Measurements from ENCODE around the gene TENT5C.

The TENT5C gene

GRCh38 chr1:117636637-117637425 lies 31.0 kb downstream of the TENT5C start:
- DNase-seq (ENCODE audit: low read depth): no peak

GRCh38 chr1:117638141-117638540 lies 32.3 kb downstream of the TENT5C start:
- DNase-seq (ENCODE audit: low read depth): no peak

DNA sequence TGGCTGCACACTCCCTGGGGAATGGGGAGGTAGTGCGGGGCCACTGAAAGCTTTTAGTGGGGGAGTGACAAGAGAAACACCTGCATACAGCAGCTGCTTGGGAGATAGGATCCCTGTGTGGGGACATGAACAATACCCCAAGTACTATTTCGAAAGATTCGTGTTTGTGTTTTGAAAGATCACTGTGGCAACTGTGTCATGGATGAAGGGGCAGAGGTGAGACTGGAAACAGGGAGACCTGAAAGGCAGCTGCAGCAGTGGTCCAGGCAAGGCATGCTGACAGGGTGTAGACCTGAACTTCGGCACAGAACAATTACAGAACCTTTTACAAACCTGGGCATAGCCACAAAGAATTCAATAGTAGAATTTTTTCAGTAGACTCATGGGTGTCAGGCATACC lies 32.9 kb downstream of the TENT5C start:
- no peak for DNase-seq (ENCODE audit: low read depth)

- DNase-seq (ENCODE audit: low read depth): no peak
These were observed 33.9 kb downstream of the TENT5C start for GRCh38 chr1:117639741-117640140.

DNA sequence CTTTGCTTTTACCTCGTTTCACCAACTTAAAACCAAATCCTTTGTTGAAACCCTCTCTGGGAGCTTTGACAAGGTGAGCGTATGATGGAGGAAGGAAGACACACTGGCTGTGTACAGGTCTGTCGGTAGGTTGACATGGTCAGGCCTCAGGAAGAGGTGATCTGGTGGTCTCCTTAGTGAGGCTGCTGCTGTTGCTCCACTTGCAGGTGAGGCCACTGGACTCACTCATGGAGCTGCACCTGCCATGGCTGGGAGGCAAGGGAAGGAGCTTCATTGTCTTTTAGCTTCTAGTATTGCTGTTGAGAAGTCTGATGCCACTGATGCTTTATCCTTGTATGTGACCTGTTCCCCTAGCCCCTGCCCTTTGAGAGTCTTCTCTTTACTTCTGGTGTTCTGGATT lies 35.7 kb downstream of the TENT5C start:
- DNase-seq (ENCODE audit: low read depth): no peak

- DNase-seq (ENCODE audit: low read depth): no peak
These were observed 37.1 kb downstream of the TENT5C start for GRCh38 chr1:117642963-117643362.

DNA sequence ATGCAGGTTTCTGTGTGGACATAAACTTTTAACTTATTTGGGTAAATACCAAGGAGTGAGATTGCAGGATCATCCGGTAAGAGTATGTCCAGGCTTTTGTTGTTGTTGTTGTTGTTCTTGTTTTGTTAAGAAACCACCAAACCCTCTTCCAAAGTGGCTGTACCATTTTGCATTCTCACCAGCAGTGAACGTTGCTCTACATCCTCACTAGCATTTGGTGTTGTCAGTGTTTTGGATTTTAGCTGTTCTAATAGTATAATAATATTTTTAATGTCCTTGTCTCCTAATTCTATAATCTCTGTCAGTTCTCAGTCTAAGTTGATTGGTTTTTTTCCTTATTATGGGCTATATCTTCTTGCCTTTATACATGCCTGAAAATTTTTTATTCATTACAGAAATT lies 37.8 kb downstream of the TENT5C start:
- DNase-seq (ENCODE audit: low read depth): no peak

- no peak for DNase-seq (ENCODE audit: low read depth)
These were observed 39.0 kb downstream of the TENT5C start for GRCh38 chr1:117644696-117645311.

DNA sequence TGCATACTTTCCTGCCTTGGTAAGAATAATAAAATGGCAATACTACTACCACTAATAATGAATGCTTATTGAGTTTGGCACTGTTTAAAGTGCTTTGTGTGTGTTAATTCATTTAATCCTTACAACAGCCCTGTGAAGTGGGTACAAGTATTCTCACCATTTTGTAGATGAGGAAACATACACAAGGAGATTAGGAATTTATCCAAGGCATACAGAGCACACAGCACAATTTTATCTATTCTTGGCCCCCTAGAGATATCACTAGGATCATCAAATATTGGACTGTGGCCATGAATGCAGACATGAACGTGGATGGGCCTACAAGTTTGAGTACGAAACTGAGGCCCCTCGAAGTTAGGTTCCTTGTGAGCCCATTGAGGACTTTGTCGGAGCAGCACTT lies 39.5 kb downstream of the TENT5C start:
- no peak for DNase-seq (ENCODE audit: low read depth)

DNA sequence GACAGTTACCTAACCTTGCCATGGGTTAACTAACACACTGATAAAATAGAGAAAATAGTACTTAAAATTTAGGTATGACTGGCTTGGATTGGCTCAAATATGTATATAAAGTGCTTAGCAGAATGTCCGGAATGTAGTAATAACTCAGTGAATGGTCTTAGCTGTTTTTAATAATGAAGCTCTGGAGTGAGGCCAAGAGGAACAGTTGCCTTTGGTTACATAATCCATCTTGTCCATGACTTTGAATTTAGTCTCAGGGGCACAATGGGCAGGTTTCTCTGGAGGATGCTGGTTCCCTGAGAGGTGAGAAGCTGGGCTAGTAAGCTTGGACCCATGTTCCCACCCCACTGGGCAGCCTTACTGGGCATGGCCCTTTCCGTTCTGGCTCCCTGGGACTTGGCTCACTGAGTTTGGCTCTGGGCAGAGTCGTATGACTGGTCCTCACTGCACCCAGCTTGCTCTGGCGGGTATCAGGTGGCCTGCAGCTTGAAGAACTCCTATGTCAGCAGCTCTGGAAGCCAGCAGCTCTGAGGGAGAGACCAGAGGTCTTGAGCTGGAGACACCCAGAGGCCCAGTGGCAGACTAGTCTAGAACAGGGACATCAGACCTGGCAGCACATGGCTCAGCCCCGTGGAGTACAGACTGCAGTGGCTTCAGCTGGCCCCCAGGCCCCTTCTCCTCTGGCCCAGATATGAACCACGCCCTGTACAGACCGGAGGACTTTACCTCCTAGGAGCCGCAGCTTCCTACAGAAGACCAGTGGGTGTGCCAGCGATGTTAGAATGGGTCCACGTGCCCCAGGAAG lies 40.4 kb downstream of the TENT5C start:
- DNase-seq (ENCODE audit: low read depth): peak; percentile 30

- DNase-seq (ENCODE audit: low read depth): no peak
These were observed 41.1 kb downstream of the TENT5C start for GRCh38 chr1:117646956-117647355.

GRCh38 chr1:117648015-117648414 lies 42.2 kb downstream of the TENT5C start:
- DNase-seq (ENCODE audit: low read depth): no peak

DNA sequence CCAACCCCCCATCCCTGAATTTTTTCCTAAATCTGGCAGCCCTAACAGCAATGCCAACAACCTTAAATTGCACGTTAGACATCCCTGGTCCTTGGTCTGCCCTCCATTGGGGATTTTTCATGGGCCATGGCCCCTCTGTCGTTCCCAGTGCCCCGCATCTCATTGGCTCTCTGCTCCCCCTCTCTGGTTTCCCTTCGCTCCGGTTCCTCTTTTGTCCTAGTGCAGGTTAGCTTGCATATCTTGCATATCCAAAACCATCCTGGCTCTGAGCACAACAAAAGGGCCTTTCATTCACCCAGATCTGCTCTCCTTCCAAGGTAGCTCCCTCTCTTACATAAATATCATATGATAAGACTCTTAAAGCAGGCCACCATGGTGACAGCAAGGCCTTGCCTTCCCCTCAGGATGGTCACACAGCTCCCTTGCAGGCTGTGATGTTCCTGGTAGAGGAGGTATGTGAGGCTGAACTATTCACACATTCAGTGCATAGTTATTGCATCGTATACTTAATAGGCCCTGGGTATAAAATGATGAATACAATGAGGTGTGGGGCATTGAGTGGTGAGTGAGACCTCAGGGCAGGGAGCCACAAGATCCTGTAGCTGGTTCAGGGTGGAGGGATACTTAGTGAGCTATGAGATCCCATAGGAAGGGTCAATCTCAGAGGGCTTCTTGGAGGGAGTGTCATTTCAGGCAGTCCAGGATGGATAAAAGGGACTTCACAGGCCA lies 45.2 kb downstream of the TENT5C start:
- DNase-seq (ENCODE audit: low read depth): no peak

DNA sequence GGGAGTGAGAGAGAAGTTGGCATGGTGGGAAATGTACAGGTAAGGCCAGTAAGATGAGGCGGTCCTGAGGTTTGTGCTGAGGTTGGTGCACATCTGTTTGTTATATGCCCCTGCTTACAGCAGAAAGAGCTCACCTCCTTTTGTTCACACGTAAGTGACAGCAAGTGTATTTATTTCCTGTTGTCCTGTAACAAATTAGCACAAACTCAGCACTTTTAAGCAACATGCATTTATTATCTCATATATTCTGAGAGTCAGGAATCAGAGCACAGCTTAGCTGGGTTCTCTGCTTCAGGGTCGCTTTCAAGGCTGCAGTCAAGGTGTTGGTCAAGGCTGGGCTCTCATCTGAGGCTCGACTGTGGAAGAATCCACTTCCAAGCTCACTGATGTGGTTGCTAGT lies 45.8 kb downstream of the TENT5C start:
- DNase-seq (ENCODE audit: low read depth): no peak

DNA sequence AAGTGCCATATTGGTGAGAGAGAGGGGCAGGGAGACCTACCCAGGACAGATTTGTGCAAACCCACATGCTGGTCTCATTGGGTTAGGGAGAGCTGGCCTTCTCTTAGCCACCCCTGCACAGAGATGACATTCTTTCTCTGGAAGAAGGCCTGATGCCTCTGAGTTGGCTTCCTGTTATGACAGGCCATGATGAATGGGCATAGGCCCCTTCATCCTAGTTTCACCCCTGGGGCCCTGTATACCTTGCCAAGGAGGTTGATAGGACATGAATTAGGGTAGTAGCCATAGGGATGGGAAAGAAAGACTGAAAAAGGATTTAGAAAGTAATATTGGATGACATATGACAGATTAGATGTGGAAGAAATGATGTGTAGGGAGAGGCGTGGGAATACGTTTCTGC lies 46.6 kb downstream of the TENT5C start:
- DNase-seq (ENCODE audit: low read depth): no peak

GRCh38 chr1:117653195-117653594 lies 47.3 kb downstream of the TENT5C start:
- no peak for DNase-seq (ENCODE audit: low read depth)

- no peak for DNase-seq (ENCODE audit: low read depth)
These were observed 48.1 kb downstream of the TENT5C start for GRCh38 chr1:117653732-117654492.

- no peak for DNase-seq (ENCODE audit: low read depth)
These were observed 48.8 kb downstream of the TENT5C start for GRCh38 chr1:117654493-117655219.

- no peak for DNase-seq (ENCODE audit: low read depth)
These were observed 49.4 kb downstream of the TENT5C start for GRCh38 chr1:117655220-117655577.

GRCh38 chr1:117656202-117656641 lies 50.4 kb downstream of the TENT5C start:
- DNase-seq (ENCODE audit: low read depth): no peak

GRCh38 chr1:117657031-117657430 lies 51.2 kb downstream of the TENT5C start:
- DNase-seq (ENCODE audit: low read depth): peak; percentile 92

Data from iris pigment epithelial cell (primary cell).